HepG2 (cell line): ENCODE measurements around the gene CX3CR1. TPM values are rescaled to one million over a fixed set of nuclear protein-coding genes. Genes with fewer than 3 reads are reported as not detected.

Source experiments
- MED1 ChIP-seq: sonication (generic); formaldehyde crosslinking; IDR thresholded peaks from 2 replicates; pipeline ENCODE4 v1.4.0; 2020; ENCODE audit warnings: missing genetic modification reagents
- MEIS1 ChIP-seq: sonication (generic); formaldehyde crosslinking; IDR thresholded peaks from 2 replicates; pipeline ENCODE4 v1.9.0; 2021; ENCODE audit warnings: mild to moderate bottlenecking, missing genetic modification reagents, moderate library complexity, borderline replicate concordance
- NCOR1 ChIP-seq: fragments of 200-600 bp; sonication (generic); IDR thresholded peaks from 2 replicates; pipeline ENCODE4 v1.7.0; 2017; ENCODE audit warnings: antibody characterized with exemption, low read length, borderline replicate concordance
- TCF7 ChIP-seq: sonication (generic); IDR thresholded peaks from 2 replicates; pipeline ENCODE4 v1.6.1; 2016; ENCODE audit warnings: antibody characterized with exemption, low read depth
- ZFP1 ChIP-seq: IDR thresholded peaks from 2 replicates; pipeline ENCODE4 v1.6.1; 2016
- ZNF121 ChIP-seq: sonication (generic); formaldehyde crosslinking; IDR thresholded peaks from 2 replicates; pipeline ENCODE4 v1.5.0; 2020; ENCODE audit warnings: mild to moderate bottlenecking, missing genetic modification reagents
- ZNF124 ChIP-seq: sonication (generic); formaldehyde crosslinking; IDR thresholded peaks from 2 replicates; pipeline ENCODE4 v1.4.0; 2020; ENCODE audit warnings: missing genetic modification reagents
- ZNF484 ChIP-seq: sonication (generic); formaldehyde crosslinking; IDR thresholded peaks from 2 replicates; pipeline ENCODE4 v1.5.1; 2020; ENCODE audit warnings: mild to moderate bottlenecking, low read depth, missing genetic modification reagents, borderline replicate concordance
- ZNF816 ChIP-seq: sonication (generic); formaldehyde crosslinking; IDR thresholded peaks from 2 replicates; pipeline ENCODE4 v1.8.0; 2022; ENCODE audit warnings: missing genetic modification reagents, mild to moderate bottlenecking, borderline replicate concordance
- polyA plus RNA-seq, 8 experiments: library from polyadenylated mRNA; depleted of rRNA in 3 of 8; stranded (reverse) in 7 of 8; unstranded in 1 of 8; fragments of >200 nt; fragmentation: Illumina TruSeq in 4 of 8; extraction: Trizol in 4 of 8; gene quantifications; 2 replicates each; pipeline versions ENCODE4 v1.2.1 to v1.2.3, GENCODE V29; 2011 to 2016; ENCODE audit warnings: low read depth in 4 of 8, missing spikeins in 1 of 8, mixed read lengths in 1 of 8; ENCODE audit not compliant: insufficient read depth in 1 of 8
- total RNA-seq, 5 experiments: library from RNA; depleted of rRNA; stranded (reverse); fragments of >200 nt; fragmentation: Illumina TruSeq; extraction: Trizol; gene quantifications; 2 replicates each; pipeline ENCODE4 v1.2.3, GENCODE V29; 2016; ENCODE audit warnings: low read depth in 1 of 5
- TF ChIP-seq, protein P1 (sequence below): sonication (generic); formaldehyde crosslinking; IDR thresholded peaks from 2 replicates; pipeline ENCODE4 v1.4.0; 2020; ENCODE audit warnings: missing genetic modification reagents, borderline replicate concordance
- TF ChIP-seq, protein P2 (sequence below): fragments of 450-650 bp; IDR thresholded peaks from 2 replicates; pipeline ENCODE4 v1.6.1; 2017
- TF ChIP-seq, protein P3 (sequence below): sonication (generic); formaldehyde crosslinking; IDR thresholded peaks from 2 replicates; pipeline ENCODE4 v1.4.0; 2020; ENCODE audit warnings: missing genetic modification reagents, borderline replicate concordance
- TF ChIP-seq, protein P4 (sequence below): sonication (generic); formaldehyde crosslinking; IDR thresholded peaks from 2 replicates; pipeline ENCODE4 v1.5.0; 2020; ENCODE audit warnings: mild to moderate bottlenecking, missing genetic modification reagents, borderline replicate concordance

The CX3CR1 gene
- total and polyA plus RNA-seq, 2 of the 13 experiments (the other 11 are each of a cell fraction or from before 2014, with no cell fraction given) = not detected

DNA sequence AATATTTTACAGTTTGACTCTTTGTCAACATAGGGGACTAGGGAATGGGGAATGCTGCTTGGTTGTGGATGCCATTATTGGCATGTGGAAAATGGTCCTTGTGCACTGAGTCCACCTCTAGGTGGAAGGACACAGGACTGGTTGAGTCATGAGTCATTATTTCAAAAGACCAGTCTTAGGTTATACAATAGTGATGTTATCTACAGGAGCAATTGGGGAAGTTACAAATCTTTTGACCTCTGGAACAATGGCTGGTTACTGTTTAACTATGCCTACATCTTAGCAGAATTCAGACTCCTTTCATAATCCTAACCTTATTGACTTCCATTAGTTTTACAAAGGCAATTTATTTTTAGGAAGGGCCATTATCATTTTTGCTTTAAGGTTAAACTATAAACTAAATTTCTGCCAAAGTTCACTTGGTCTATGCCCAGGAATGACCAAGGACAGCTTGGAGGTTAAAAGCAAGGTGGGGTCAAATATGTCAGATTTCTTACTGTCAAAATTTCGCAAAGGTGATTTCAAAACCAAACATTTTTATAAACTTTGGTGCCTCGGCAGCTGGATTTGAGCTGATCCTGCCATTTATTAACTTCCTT, 37.8 kb upstream of the CX3CR1 start (continued):
- TF ChIP-seq, protein P1, sequence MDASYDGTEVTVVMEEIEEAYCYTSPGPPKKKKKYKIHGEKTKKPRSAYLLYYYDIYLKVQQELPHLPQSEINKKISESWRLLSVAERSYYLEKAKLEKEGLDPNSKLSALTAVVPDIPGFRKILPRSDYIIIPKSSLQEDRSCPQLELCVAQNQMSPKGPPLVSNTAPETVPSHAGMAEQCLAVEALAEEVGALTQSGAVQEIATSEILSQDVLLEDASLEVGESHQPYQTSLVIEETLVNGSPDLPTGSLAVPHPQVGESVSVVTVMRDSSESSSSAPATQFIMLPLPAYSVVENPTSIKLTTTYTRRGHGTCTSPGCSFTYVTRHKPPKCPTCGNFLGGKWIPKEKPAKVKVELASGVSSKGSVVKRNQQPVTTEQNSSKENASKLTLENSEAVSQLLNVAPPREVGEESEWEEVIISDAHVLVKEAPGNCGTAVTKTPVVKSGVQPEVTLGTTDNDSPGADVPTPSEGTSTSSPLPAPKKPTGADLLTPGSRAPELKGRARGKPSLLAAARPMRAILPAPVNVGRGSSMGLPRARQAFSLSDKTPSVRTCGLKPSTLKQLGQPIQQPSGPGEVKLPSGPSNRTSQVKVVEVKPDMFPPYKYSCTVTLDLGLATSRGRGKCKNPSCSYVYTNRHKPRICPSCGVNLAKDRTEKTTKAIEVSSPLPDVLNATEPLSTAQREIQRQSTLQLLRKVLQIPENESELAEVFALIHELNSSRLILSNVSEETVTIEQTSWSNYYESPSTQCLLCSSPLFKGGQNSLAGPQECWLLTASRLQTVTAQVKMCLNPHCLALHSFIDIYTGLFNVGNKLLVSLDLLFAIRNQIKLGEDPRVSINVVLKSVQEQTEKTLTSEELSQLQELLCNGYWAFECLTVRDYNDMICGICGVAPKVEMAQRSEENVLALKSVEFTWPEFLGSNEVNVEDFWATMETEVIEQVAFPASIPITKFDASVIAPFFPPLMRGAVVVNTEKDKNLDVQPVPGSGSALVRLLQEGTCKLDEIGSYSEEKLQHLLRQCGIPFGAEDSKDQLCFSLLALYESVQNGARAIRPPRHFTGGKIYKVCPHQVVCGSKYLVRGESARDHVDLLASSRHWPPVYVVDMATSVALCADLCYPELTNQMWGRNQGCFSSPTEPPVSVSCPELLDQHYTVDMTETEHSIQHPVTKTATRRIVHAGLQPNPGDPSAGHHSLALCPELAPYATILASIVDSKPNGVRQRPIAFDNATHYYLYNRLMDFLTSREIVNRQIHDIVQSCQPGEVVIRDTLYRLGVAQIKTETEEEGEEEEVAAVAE (CRISPR knock-in tag) = peak; percentile 56; the same call in 1 of the 2 replicates
- TF ChIP-seq MEIS1 (CRISPR knock-in tag) (peak; percentile 75; the same call in 1 of the 2 replicates), ZNF121 (CRISPR knock-in tag) (no peak), ZFP1 (CRISPR knock-in tag) (peak; percentile 33; the same call in 1 of the 2 replicates), TCF7 (peak; percentile 70), MED1 (CRISPR knock-in tag) (peak; percentile 91), NCOR1 (peak; percentile 96), ZNF484 (CRISPR knock-in tag) (no peak), ZNF816 (CRISPR knock-in tag) (peak; percentile 63; the same call in 1 of the 2 replicates), ZNF124 (CRISPR knock-in tag) (peak; percentile 53; the same call in 1 of the 2 replicates)
- TF ChIP-seq, protein P2, sequence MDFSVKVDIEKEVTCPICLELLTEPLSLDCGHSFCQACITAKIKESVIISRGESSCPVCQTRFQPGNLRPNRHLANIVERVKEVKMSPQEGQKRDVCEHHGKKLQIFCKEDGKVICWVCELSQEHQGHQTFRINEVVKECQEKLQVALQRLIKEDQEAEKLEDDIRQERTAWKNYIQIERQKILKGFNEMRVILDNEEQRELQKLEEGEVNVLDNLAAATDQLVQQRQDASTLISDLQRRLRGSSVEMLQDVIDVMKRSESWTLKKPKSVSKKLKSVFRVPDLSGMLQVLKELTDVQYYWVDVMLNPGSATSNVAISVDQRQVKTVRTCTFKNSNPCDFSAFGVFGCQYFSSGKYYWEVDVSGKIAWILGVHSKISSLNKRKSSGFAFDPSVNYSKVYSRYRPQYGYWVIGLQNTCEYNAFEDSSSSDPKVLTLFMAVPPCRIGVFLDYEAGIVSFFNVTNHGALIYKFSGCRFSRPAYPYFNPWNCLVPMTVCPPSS = no peak
- TF ChIP-seq, protein P3, sequence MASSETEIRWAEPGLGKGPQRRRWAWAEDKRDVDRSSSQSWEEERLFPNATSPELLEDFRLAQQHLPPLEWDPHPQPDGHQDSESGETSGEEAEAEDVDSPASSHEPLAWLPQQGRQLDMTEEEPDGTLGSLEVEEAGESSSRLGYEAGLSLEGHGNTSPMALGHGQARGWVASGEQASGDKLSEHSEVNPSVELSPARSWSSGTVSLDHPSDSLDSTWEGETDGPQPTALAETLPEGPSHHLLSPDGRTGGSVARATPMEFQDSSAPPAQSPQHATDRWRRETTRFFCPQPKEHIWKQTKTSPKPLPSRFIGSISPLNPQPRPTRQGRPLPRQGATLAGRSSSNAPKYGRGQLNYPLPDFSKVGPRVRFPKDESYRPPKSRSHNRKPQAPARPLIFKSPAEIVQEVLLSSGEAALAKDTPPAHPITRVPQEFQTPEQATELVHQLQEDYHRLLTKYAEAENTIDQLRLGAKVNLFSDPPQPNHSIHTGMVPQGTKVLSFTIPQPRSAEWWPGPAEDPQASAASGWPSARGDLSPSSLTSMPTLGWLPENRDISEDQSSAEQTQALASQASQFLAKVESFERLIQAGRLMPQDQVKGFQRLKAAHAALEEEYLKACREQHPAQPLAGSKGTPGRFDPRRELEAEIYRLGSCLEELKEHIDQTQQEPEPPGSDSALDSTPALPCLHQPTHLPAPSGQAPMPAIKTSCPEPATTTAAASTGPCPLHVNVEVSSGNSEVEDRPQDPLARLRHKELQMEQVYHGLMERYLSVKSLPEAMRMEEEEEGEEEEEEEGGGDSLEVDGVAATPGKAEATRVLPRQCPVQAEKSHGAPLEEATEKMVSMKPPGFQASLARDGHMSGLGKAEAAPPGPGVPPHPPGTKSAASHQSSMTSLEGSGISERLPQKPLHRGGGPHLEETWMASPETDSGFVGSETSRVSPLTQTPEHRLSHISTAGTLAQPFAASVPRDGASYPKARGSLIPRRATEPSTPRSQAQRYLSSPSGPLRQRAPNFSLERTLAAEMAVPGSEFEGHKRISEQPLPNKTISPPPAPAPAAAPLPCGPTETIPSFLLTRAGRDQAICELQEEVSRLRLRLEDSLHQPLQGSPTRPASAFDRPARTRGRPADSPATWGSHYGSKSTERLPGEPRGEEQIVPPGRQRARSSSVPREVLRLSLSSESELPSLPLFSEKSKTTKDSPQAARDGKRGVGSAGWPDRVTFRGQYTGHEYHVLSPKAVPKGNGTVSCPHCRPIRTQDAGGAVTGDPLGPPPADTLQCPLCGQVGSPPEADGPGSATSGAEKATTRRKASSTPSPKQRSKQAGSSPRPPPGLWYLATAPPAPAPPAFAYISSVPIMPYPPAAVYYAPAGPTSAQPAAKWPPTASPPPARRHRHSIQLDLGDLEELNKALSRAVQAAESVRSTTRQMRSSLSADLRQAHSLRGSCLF (CRISPR knock-in tag) = no peak
- TF ChIP-seq, protein P4, sequence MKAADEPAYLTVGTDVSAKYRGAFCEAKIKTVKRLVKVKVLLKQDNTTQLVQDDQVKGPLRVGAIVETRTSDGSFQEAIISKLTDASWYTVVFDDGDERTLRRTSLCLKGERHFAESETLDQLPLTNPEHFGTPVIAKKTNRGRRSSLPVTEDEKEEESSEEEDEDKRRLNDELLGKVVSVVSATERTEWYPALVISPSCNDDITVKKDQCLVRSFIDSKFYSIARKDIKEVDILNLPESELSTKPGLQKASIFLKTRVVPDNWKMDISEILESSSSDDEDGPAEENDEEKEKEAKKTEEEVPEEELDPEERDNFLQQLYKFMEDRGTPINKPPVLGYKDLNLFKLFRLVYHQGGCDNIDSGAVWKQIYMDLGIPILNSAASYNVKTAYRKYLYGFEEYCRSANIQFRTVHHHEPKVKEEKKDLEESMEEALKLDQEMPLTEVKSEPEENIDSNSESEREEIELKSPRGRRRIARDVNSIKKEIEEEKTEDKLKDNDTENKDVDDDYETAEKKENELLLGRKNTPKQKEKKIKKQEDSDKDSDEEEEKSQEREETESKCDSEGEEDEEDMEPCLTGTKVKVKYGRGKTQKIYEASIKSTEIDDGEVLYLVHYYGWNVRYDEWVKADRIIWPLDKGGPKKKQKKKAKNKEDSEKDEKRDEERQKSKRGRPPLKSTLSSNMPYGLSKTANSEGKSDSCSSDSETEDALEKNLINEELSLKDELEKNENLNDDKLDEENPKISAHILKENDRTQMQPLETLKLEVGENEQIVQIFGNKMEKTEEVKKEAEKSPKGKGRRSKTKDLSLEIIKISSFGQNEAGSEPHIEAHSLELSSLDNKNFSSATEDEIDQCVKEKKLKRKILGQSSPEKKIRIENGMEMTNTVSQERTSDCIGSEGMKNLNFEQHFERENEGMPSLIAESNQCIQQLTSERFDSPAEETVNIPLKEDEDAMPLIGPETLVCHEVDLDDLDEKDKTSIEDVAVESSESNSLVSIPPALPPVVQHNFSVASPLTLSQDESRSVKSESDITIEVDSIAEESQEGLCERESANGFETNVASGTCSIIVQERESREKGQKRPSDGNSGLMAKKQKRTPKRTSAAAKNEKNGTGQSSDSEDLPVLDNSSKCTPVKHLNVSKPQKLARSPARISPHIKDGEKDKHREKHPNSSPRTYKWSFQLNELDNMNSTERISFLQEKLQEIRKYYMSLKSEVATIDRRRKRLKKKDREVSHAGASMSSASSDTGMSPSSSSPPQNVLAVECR (CRISPR knock-in tag) = peak; percentile 35; the same call in 1 of the 2 replicates
